ENCODE measurements around the gene TRAP1.

Gene TRAP1

DNA sequence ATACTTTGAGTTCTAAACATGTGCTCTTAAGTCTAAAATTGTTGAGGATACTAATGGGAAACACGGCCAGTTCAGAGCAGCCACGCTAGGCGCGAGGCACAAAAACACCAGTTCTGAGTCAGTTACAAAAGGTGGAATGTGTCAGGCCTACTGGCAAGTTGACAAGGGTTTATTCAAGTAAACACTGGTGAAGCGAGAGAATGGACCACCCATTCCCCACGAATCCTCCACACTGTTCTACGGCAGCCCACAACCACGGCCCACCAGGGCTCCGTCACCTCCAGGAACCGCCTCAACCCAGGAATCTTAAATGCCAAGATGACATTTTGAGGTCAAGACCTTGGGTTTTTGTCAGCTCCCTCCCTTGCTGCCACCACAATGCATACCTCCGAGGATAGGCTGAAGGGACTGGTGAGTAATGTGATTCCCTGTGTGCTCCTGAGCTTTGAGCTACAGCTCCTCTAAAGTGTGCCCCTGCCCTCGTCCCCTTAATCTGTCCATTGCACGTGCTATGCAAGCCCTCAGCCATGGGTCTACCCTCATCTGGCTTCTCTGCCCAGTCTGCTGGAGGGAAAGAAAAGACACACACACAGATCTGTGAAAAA, 28.5 kb upstream of the TRAP1 start:
- H3K27ac Mint-ChIP-seq = no peak overlapping the region

DNA sequence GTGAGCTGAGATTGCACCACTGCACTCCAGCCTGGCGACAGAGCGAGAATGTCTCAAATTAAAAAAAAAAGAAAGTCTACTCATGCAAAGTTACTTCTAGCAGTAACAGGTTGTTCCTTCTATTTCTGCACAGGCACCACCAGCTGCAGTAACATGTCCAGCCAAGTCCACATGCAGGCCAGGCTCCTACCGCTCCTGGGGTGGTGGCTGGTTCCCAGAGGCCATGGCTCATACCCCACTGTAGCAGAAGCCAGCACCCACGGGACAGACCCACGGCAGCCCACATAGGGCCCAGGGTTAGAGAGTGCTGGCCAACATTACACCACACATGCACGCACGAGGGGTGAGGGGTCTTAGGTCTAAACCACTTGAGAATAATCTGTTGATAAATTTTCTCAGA, 26.7 kb upstream of the TRAP1 start:
- Mint-ChIP-seq H3K27ac (no peak overlapping the region), H3K36me3 (ENCODE audit: low read depth) (peaks cover 27% of the 10 kb centered on the region), H3K4me3 (no peak overlapping the region), H3K4me1 (no peaks in the 10 kb centered on the region), H3K9me3 (no peaks in the 10 kb centered on the region), H3K27me3 (no peaks in the 10 kb centered on the region)
- DNase-seq = no peak
- ATAC-seq = no peak

More for the DNA sequence above, 28.5 kb upstream of the TRAP1 start:
- no peaks in the 10 kb centered on the region for H3K4me1 Mint-ChIP-seq
- no peaks in the 10 kb centered on the region for H3K9me3 Mint-ChIP-seq
- peaks cover 26% of the 10 kb centered on the region for H3K36me3 Mint-ChIP-seq (ENCODE audit: low read depth)
- DNase-seq (no peak), ATAC-seq (no peak)
- H3K27me3 Mint-ChIP-seq = no peaks in the 10 kb centered on the region
- H3K4me3 Mint-ChIP-seq = no peak overlapping the region

DNA sequence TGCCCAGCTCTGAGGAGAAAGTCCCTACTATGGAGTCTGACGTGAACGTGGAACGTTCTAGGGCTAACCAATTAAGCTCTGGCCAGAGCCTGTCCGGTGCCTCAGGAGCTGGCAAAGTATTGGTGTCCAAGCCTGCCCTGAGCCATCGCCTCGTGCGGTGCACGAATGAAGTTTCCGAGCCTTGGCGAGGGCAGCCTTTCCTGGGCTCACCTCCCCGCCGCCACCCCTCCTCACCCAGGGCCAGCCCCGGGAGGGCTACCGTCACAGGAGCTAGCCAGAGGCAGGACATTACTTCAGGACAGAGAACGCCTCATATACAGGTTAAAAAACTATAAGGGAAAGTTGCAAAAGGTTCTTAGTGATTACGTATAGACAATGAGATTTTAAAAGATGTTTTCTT, 23.6 kb upstream of the TRAP1 start:
- no peaks in the 10 kb centered on the region for H3K27me3 Mint-ChIP-seq
- H3K27ac Mint-ChIP-seq = no peak overlapping the region
- H3K36me3 Mint-ChIP-seq (ENCODE audit: low read depth) = peaks cover 42% of the 10 kb centered on the region
- H3K9me3 Mint-ChIP-seq = no peaks in the 10 kb centered on the region
- DNase-seq = no peak
- ATAC-seq = no peak
- no peak overlapping the region for H3K4me3 Mint-ChIP-seq
- H3K4me1 Mint-ChIP-seq = no peaks in the 10 kb centered on the region

DNA sequence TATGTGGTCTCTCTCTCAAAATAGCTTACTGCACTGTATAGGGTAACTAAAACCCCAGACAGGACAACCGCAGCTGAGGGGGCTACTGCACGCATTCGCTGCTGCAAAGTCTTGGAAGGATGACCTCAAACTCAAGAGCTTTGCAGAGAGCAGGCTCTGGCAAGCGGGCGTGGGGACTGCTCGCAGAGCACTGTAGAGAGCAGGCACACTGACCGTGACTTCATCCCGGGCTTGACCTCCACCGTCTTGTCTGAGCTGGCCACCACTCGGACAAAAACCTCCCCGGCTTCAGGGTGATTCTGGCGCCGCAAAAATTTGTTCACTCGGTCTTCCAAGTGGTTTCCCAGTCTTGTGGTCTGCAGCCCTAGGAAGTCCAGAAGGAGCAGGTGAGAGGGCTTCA, 22.9 kb upstream of the TRAP1 start:
- H3K9me3 Mint-ChIP-seq = no peaks in the 10 kb centered on the region
- peaks cover 42% of the 10 kb centered on the region for H3K36me3 Mint-ChIP-seq (ENCODE audit: low read depth)
- ATAC-seq (no peak), DNase-seq (no peak)
- H3K4me1 Mint-ChIP-seq = no peaks in the 10 kb centered on the region
- H3K27me3 Mint-ChIP-seq = no peaks in the 10 kb centered on the region
- H3K27ac Mint-ChIP-seq = no peak overlapping the region
- H3K4me3 Mint-ChIP-seq = no peak overlapping the region

DNA sequence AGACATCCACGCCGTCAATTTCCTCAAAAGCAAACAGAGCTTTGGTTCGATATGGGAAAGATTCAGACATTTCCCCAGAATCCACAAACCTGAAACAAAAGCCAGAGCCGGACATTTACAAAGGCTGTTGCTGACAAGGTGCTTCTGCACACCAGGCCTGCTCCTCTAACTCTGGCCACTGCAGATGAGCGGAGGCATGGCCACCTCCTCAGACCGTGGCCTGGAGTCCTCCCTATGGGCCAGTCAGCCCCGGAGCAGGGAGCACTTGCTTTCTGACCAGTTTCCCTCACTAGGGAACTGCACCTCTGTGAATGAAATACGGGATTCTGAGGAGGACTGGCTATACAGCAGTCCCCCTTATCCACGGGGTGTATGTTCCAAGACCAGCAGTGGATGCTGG, 22.3 kb upstream of the TRAP1 start:
- DNase-seq = no peak
- no peaks in the 10 kb centered on the region for H3K4me1 Mint-ChIP-seq
- no peak overlapping the region for H3K27ac Mint-ChIP-seq
- H3K4me3 Mint-ChIP-seq = no peak overlapping the region
- peaks cover 43% of the 10 kb centered on the region for H3K36me3 Mint-ChIP-seq (ENCODE audit: low read depth)
- ATAC-seq = no peak
- no peaks in the 10 kb centered on the region for H3K27me3 Mint-ChIP-seq
- no peaks in the 10 kb centered on the region for H3K9me3 Mint-ChIP-seq

DNA sequence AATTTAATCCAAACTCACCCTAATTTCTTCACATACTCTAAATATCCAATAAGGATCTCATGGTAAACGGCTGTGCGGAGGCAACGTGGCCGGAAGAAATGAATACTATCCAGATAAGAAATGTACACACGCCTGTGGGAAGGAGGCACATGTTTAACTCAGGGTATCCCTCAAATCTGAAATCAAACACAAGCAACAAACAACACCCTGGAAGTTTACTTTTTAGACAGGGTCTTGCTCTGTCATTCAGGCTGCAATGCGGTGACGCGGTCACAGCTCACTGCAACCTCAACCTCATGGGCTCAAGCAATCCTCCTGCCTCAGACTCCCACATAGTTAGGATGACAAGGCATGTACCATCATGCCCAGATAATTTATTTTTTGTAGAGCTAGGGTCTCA, 21.2 kb upstream of the TRAP1 start:
- H3K27ac Mint-ChIP-seq = no peak overlapping the region
- no peak overlapping the region for H3K4me3 Mint-ChIP-seq
- H3K4me1 Mint-ChIP-seq = no peaks in the 10 kb centered on the region
- H3K36me3 Mint-ChIP-seq (ENCODE audit: low read depth) = peaks cover 45% of the 10 kb centered on the region
- H3K27me3 Mint-ChIP-seq = no peaks in the 10 kb centered on the region
- no peak for ATAC-seq
- DNase-seq = no peak
- H3K9me3 Mint-ChIP-seq = no peaks in the 10 kb centered on the region

DNA sequence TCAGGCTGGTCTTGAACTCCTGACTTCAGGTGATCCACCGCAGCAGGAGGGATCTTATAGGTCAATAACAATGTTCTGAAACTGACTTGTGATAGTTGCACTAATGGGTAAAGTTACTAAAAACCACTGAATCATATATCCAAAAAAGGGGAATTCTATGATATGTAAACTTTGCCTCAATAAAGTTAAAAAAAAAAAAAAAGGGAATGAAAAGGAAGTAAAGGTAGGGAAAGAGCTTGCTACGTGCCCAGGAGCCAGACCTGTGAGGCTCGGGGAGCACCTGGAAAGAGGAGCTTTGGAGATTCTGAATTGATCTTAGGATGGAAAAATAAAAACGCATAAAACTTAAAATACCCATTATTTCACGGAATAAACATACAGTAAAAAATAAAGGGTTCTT, 20.8 kb upstream of the TRAP1 start:
- Mint-ChIP-seq H3K36me3 (ENCODE audit: low read depth) (peaks cover 49% of the 10 kb centered on the region), H3K4me3 (no peak overlapping the region)

DNA sequence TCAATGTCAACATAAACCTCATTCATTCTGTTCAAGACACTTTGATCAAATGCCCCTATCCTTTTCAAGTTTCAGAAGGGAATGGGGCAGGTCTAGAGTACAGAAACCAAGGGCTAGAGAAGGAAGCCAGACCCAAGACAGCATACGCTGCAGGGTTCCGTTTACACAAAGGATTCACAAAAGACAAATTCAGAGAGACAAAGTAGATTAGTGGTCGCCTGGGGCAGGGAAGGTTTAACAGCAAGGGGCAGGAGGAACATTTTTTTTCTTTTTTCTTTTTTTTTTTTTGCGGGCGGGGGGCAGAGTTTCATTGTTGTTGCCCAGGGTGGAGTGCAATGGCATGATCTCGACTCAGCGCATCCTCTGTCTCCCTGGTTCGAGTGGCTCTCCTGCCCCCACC, 19.9 kb upstream of the TRAP1 start:
- Mint-ChIP-seq H3K9me3 (no peaks in the 10 kb centered on the region), H3K4me1 (no peaks in the 10 kb centered on the region), H3K4me3 (no peak overlapping the region), H3K27ac (no peak overlapping the region), H3K27me3 (no peaks in the 10 kb centered on the region), H3K36me3 (ENCODE audit: low read depth) (peaks cover 46% of the 10 kb centered on the region)
- no peak for DNase-seq
- no peak for ATAC-seq

More for the DNA sequence above, 20.8 kb upstream of the TRAP1 start:
- Mint-ChIP-seq H3K27me3 (no peaks in the 10 kb centered on the region), H3K4me1 (no peaks in the 10 kb centered on the region), H3K27ac (no peak overlapping the region), H3K9me3 (no peaks in the 10 kb centered on the region)
- DNase-seq = no peak
- ATAC-seq = no peak

DNA sequence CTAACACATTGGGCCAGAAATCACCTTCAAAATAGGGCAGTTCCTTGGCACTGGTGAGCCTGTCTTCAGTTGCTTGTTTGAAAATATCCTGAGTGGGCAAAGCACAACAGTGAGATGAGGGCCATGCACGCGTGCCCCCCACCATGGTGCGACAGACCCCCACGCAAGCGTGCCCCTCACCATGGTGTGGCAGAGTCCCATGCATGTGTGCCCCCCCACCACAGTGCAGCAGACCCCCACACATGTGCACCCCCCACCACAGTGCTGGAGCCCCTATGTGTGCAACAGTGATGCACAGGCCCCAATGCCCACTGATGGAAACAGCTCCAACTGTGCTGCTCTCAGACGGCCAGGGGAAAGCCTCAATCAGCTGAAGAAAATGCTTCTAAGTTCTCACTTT, 18.8 kb upstream of the TRAP1 start:
- Mint-ChIP-seq H3K4me3 (no peak overlapping the region), H3K27me3 (no peaks in the 10 kb centered on the region), H3K4me1 (no peaks in the 10 kb centered on the region), H3K27ac (no peak overlapping the region), H3K9me3 (no peaks in the 10 kb centered on the region), H3K36me3 (ENCODE audit: low read depth) (peaks cover 47% of the 10 kb centered on the region)
- ATAC-seq = no peak
- DNase-seq = no peak

DNA sequence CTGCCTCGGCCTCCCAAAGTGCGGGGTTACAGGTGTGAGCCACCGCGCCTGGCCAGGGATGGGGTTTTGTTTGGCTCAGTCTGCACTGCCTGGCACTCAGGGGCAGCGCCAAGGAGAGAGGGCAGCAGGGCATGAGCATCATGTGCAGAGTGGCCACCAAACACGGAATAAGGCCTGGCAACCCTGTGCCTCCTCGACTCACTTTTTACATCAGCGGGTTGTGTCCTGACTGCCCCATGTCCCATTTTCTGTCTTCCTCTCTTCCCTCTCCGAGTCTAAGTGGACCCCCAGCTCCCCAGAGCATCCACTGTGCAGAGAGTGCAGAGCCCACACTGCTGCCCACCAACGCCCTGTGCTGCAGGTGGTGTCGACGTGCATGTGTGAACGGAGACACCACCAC, 18.2 kb upstream of the TRAP1 start:
- peaks cover 49% of the 10 kb centered on the region for H3K36me3 Mint-ChIP-seq (ENCODE audit: low read depth)
- DNase-seq = no peak
- H3K9me3 Mint-ChIP-seq = no peaks in the 10 kb centered on the region
- H3K27ac Mint-ChIP-seq = no peak overlapping the region
- no peaks in the 10 kb centered on the region for H3K4me1 Mint-ChIP-seq
- ATAC-seq = no peak
- H3K4me3 Mint-ChIP-seq = no peak overlapping the region
- no peaks in the 10 kb centered on the region for H3K27me3 Mint-ChIP-seq

DNA sequence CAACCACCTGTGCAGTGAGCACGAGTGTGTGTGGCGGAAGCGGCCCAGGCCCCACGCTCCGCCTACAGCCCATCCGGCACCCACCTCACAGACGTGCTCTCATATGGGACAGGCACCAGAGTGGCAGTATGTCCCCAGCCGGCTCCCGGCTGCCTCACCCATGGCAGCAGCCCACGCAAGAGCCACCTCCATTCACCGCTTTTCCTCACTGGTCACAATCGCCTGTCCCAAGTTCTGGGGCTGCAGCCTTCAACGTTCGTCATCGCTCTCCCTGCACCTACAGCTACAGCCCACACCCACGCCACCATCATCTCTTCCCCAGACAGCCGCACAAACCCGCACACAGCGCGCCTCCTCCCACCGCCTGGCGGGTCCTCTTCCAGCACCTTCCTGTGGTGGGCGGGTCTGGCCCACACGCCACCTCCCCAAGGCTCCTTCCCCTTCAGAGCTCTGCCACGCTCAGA, 17.5 kb upstream of the TRAP1 start:
- Mint-ChIP-seq H3K36me3 (ENCODE audit: low read depth) (peaks cover 54% of the 10 kb centered on the region), H3K27ac (no peak overlapping the region)

DNA sequence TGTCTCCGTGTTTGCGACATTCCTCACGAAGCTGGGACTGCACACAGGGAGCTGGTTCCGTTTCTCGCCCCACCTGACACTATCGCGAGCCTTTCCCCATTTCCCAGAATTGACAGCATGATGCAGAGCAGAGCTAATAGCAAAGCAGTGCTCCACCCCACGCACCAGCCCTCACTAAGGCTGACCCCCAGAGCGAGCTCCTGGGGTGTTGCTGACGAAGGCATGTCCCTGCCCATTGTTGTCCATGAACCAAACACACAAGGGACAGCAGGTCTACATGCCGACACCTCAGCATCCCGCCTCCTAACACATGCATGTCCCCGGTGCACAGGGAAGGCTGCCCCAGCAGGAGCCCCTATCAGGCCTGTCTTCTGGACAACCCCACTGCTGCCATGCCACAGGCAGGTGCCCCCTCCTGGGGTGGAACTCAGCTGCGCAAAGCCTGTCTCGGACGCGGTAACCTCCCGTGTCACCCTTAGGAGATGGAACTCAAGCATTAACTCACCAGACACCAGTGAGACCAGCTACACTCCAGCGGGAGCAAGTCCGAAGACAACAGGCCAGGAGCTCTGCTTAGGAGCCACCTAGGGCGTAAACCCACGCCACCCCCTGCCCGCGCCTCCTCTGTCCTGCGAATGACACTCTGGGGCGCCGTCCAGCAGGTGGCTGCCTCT, 16.9 kb upstream of the TRAP1 start:
- H3K4me3 Mint-ChIP-seq = no peak overlapping the region

More for the DNA sequence above, 17.5 kb upstream of the TRAP1 start:
- Mint-ChIP-seq H3K4me1 (no peaks in the 10 kb centered on the region), H3K4me3 (no peak overlapping the region), H3K27me3 (no peaks in the 10 kb centered on the region), H3K9me3 (no peaks in the 10 kb centered on the region)
- no peak for ATAC-seq
- DNase-seq = no peak

DNA sequence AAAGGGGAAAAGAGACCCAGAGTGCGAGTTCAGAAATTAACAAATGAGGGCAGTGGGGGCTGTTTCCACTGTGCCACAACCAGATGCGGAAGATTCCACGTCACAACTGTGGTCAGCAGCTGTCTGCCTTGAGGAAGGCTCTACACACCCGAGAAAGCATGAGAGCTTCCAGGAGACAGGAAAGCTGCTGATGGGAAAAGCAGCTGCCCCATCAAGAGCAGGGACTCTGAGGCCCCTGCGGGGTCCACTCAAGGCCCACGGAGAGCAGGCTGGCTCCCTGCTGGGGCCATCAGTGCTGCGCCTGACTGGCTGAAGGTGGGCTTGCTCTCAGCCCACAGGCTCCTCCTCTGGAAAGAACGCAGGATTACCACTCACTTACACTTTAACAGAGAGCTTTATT, 14.8 kb upstream of the TRAP1 start:
- no peak for DNase-seq
- H3K36me3 Mint-ChIP-seq (ENCODE audit: low read depth) = peaks cover 40% of the 10 kb centered on the region
- H3K9me3 Mint-ChIP-seq = no peaks in the 10 kb centered on the region
- H3K27me3 Mint-ChIP-seq = no peaks in the 10 kb centered on the region
- H3K27ac Mint-ChIP-seq = no peak overlapping the region
- H3K4me3 Mint-ChIP-seq = no peak overlapping the region
- no peak for ATAC-seq
- H3K4me1 Mint-ChIP-seq = no peaks in the 10 kb centered on the region

More for the DNA sequence above, 16.9 kb upstream of the TRAP1 start:
- Mint-ChIP-seq H3K27ac (no peak overlapping the region), H3K27me3 (no peaks in the 10 kb centered on the region), H3K9me3 (no peaks in the 10 kb centered on the region), H3K36me3 (ENCODE audit: low read depth) (peaks cover 50% of the 10 kb centered on the region), H3K4me1 (no peaks in the 10 kb centered on the region)
- no peak for ATAC-seq
- no peak for DNase-seq

DNA sequence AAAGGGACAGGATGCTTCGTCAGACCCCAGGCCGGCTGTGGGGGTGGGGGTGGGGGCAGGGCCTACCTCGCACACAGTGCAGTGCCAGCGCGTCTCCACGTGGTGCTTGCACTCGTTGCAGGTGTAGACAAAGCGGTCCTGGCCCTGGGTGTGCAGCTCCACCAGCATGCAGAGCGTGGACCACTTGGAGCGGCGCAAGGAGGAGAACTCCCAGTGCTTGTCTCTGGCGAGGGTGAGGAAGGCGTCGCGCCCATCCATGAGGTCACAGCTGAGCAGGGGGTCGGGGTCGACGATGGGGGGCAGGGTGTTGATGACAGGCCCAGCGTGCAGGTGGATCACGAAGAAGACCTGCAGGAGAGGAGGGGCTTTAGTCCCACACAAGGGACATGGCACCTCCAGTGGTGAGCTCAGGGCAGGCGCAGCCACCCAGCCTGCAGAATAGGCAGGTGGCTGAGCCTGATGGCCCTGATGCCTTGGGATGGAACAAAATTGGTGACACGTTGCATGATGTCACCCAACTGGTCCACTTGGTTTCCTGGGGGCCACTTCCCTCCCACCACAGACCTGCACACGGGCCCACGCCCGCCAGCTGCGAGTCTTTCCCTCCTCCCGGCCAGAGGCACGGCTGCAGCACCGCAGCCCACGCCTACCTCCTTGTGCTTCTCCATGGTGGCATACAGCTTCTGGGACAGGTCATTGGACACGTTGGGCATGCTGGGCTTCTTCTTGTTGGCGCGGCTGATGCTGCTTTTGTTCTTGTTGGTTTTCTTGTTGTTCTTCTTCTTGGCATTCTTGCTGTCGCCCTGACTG, 14.0 kb upstream of the TRAP1 start:
- DNase-seq (no peak), ATAC-seq (no peak)
- Mint-ChIP-seq H3K9me3 (no peaks in the 10 kb centered on the region), H3K36me3 (ENCODE audit: low read depth) (peaks cover 33% of the 10 kb centered on the region), H3K27me3 (no peaks in the 10 kb centered on the region), H3K27ac (no peak overlapping the region), H3K4me3 (no peak overlapping the region), H3K4me1 (no peaks in the 10 kb centered on the region)

Measured in activated naive CD8-positive, alpha-beta T cell treated with anti-CD3 and anti-CD28 coated beads, Interleukin-2, amount 50 U/mL, for 24 hours (primary cell).